SH-SY5Y (cell line): ENCODE measurements around the gene CD151.

Experiments
- GATA2 ChIP-seq: IDR thresholded peaks from 2 replicates; pipeline ENCODE4 v1.6.1; 2011; ENCODE audit warnings: mild to moderate bottlenecking, low read depth, low read length
- GATA3 ChIP-seq: IDR thresholded peaks from 2 replicates; pipeline ENCODE4 v1.6.1; 2011; ENCODE audit warnings: low read depth, mild to moderate bottlenecking, low read length, moderate library complexity

- TF ChIP-seq GATA2 (no peak), GATA3 (no peak)
Measured at GRCh38 chr11:873706-874105, 41.0 kb downstream of the CD151 start.
